Measurements from ENCODE around the gene ITPKC.
A peak's percentile ranks its signal among the peaks of the same experiment; 100 is the strongest.

ITPKC gene

GRCh38 chr19:40775632-40776022 is 58.7 kb downstream of the ITPKC start:
- Histone ChIP-seq H3K4me1 (ENCODE audit: low read depth, poor library complexity, severe bottlenecking) (peaks cover 12% of the 10 kb centered on the region), H3K79me2 (ENCODE audit: insufficient read depth, low read depth) (no peaks in the 10 kb centered on the region), H4K20me1 (ENCODE audit: insufficient read depth) (no peaks in the 10 kb centered on the region), H3K27ac (no peak overlapping the region), H3K9ac (no peak overlapping the region), H2AFZ (ENCODE audit: low read depth) (no peak overlapping the region), H3K4me3 (IDR thresholded peaks at IDR 0.05; ENCODE audit: insufficient read depth, low read depth, low read length) (no peak overlapping the region), H3K36me3 (ENCODE audit: insufficient read depth) (no peaks in the 10 kb centered on the region), H3K27me3 (ENCODE audit: insufficient read depth, low read depth) (peaks cover 25% of the 10 kb centered on the region), H3K4me2 (no peak overlapping the region)
- TF ChIP-seq, protein P1, sequence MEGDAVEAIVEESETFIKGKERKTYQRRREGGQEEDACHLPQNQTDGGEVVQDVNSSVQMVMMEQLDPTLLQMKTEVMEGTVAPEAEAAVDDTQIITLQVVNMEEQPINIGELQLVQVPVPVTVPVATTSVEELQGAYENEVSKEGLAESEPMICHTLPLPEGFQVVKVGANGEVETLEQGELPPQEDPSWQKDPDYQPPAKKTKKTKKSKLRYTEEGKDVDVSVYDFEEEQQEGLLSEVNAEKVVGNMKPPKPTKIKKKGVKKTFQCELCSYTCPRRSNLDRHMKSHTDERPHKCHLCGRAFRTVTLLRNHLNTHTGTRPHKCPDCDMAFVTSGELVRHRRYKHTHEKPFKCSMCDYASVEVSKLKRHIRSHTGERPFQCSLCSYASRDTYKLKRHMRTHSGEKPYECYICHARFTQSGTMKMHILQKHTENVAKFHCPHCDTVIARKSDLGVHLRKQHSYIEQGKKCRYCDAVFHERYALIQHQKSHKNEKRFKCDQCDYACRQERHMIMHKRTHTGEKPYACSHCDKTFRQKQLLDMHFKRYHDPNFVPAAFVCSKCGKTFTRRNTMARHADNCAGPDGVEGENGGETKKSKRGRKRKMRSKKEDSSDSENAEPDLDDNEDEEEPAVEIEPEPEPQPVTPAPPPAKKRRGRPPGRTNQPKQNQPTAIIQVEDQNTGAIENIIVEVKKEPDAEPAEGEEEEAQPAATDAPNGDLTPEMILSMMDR (conservative IDR thresholded peaks at IDR 0.05; ENCODE audit: low read depth, low read length) = no peak

GRCh38 chr19:40776364-40776763 is 59.5 kb downstream of the ITPKC start:
- peaks cover 12% of the 10 kb centered on the region for H3K4me1 ChIP-seq (ENCODE audit: low read depth, poor library complexity, severe bottlenecking)
- no peaks in the 10 kb centered on the region for H3K36me3 ChIP-seq (ENCODE audit: insufficient read depth)
- H3K79me2 ChIP-seq (ENCODE audit: insufficient read depth, low read depth) = no peaks in the 10 kb centered on the region
- H4K20me1 ChIP-seq (ENCODE audit: insufficient read depth) = no peaks in the 10 kb centered on the region
- H2AFZ ChIP-seq (ENCODE audit: low read depth) = no peak overlapping the region
- peaks cover 25% of the 10 kb centered on the region for H3K27me3 ChIP-seq (ENCODE audit: insufficient read depth, low read depth)
- no peak overlapping the region for H3K4me3 ChIP-seq (IDR thresholded peaks at IDR 0.05; ENCODE audit: insufficient read depth, low read depth, low read length)
- TF ChIP-seq, protein P1 (conservative IDR thresholded peaks at IDR 0.05; ENCODE audit: low read depth, low read length) = no peak
- no peak overlapping the region for H3K9ac ChIP-seq
- H3K27ac ChIP-seq = no peak overlapping the region
- peak overlapping the region; percentile 69 for H3K4me2 ChIP-seq

GRCh38 chr19:40776932-40777644 is 60.2 kb downstream of the ITPKC start:
- no peaks in the 10 kb centered on the region for H3K79me2 ChIP-seq (ENCODE audit: insufficient read depth, low read depth)
- peak overlapping the region; percentile 57; the same call in 1 of the 2 replicates for H3K9ac ChIP-seq
- TF ChIP-seq, protein P1 (conservative IDR thresholded peaks at IDR 0.05; ENCODE audit: low read depth, low read length) = no peak
- H3K4me3 ChIP-seq (IDR thresholded peaks at IDR 0.05; ENCODE audit: insufficient read depth, low read depth, low read length) = peak overlapping the region; percentile 29
- H3K36me3 ChIP-seq (ENCODE audit: insufficient read depth) = no peaks in the 10 kb centered on the region
- H2AFZ ChIP-seq (ENCODE audit: low read depth) = peak overlapping the region; percentile 67; the same call in 1 of the 2 replicates
- H3K4me1 ChIP-seq (ENCODE audit: low read depth, poor library complexity, severe bottlenecking) = peaks cover 12% of the 10 kb centered on the region
- H4K20me1 ChIP-seq (ENCODE audit: insufficient read depth) = no peaks in the 10 kb centered on the region
- peak overlapping the region; percentile 98 for H3K4me2 ChIP-seq
- H3K27me3 ChIP-seq (ENCODE audit: insufficient read depth, low read depth) = peaks cover 25% of the 10 kb centered on the region
- H3K27ac ChIP-seq = peak overlapping the region; percentile 86

GRCh38 chr19:40777645-40777936 is 60.7 kb downstream of the ITPKC start:
- no peaks in the 10 kb centered on the region for H3K36me3 ChIP-seq (ENCODE audit: insufficient read depth)
- TF ChIP-seq, protein P1 (conservative IDR thresholded peaks at IDR 0.05; ENCODE audit: low read depth, low read length) = no peak
- peak overlapping the region; percentile 58 for H3K4me3 ChIP-seq (IDR thresholded peaks at IDR 0.05; ENCODE audit: insufficient read depth, low read depth, low read length)
- no peaks in the 10 kb centered on the region for H3K79me2 ChIP-seq (ENCODE audit: insufficient read depth, low read depth)
- H2AFZ ChIP-seq (ENCODE audit: low read depth) = peak overlapping the region; percentile 67; the same call in 1 of the 2 replicates
- peak overlapping the region; percentile 57; the same call in 1 of the 2 replicates for H3K9ac ChIP-seq
- peaks cover 25% of the 10 kb centered on the region for H3K27me3 ChIP-seq (ENCODE audit: insufficient read depth, low read depth)
- peaks cover 12% of the 10 kb centered on the region for H3K4me1 ChIP-seq (ENCODE audit: low read depth, poor library complexity, severe bottlenecking)
- peak overlapping the region; percentile 98 for H3K4me2 ChIP-seq
- H4K20me1 ChIP-seq (ENCODE audit: insufficient read depth) = no peaks in the 10 kb centered on the region
- H3K27ac ChIP-seq = peak overlapping the region; percentile 86
